Activated effector memory CD4-positive, alpha-beta T cell treated with Interleukin-2 at 50 U/mL for 16 hours (primary cell): ENCODE data around the gene SEC11C.
A peak's percentile ranks its signal among the peaks of the same experiment; 100 is the strongest.
"Not testable (repeated sequence)": the region's sequence is repeated elsewhere in the genome, so short reads cannot be mapped to it uniquely, and the experiment has no call there.

Experiments used
- DNase-seq: peaks from one replicate; pipeline ENCODE4 v3.0.0-alpha.2; 2020

SEC11C gene

DNA sequence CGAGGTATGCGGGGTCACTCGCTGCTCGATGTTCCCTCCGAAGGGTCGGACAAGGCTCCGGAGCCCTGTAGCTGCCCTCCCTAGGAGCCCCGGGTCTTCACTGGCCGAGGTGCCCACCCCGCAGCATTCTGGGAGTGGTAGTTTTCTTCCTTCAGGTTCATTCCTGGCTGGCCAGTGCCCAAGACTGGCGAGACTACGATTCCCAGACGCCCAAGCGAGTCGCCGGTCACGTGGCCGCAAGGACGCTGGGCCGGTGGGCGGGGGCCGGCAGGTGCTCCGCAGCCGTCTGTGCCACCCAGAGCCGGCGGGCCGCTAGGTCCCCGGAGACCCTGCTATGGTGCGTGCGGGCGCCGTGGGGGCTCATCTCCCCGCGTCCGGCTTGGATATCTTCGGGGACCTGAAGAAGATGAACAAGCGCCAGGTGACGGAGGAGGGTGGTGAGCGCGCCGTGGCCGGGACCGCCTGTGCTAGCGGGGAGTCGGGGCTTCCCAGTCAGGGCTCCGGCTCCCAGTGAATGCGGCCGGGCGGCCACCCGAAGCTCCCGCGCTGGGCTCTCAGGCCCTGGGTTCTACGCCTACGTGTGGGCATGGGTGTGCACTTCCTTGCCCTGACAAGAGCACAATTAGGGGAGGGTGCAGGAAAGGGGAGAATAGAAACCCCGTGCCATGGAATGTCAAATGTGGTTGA is at the start of gene SEC11C:
TSS of gene SEC11C (plus strand) at position 270 of the 687 bp plus-strand sequence. CDS start at position 335, 65 bp downstream.
- peak; percentile 94 for DNase-seq

- no peak for DNase-seq
Observed at GRCh38 chr18:59090966-59091603, 48.6 kb upstream of the SEC11C start.

DNA sequence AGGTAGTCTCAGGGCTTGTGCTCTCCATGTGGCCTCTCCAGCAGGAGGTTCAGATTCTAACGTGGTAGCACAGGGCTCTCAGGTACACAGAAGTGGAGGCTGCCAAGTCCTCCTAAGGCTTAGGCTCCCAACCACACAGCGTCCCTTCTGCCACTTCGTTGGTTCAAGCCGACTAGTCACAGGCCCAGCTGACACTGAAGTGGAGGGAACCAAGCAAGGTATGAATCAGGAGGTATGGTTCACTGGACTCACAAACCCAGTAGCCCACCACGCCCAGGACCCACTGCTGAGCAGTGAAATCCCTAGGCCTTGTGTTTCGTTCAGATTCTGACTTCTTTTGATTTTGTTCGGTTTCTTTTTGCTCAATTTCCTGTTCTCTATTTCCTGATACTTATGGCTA is 46.0 kb upstream of the SEC11C start:
- no peak for DNase-seq

GRCh38 chr18:59094569-59094968 is 45.1 kb upstream of the SEC11C start:
- DNase-seq, result no peak

DNA sequence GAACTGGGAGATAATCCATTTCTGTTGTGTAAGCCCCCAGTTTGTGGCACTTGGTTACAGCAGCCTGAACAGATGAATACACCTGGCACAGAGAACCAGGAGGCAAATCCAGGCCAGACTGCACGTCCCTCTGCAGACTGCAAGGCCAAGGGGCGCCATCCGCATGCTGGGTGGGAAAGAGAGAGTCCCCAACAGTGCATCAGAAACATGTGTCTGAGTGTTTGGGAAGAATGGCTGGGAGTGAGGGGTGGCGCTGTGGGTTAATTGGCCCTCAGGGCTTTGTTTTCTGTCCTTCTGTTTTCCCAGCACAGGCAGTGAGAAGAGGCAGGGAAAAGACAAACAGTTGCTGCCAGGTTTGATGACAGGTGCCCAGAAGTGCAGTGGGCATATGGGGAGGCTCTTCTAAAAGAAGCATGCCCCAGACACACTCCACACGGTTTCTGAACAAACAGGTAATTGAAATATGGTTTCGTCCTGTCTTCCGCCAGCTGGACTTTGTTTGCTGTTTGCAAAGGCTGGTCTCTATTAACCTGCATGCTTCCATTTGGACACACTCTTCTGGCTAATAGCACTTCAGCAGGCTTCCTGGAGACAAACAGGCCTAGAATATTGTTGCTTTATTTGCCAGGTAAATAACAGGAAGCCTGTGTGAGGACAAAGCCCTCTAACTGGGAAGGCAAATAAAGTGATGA is 43.4 kb upstream of the SEC11C start:
- DNase-seq, result no peak

DNA sequence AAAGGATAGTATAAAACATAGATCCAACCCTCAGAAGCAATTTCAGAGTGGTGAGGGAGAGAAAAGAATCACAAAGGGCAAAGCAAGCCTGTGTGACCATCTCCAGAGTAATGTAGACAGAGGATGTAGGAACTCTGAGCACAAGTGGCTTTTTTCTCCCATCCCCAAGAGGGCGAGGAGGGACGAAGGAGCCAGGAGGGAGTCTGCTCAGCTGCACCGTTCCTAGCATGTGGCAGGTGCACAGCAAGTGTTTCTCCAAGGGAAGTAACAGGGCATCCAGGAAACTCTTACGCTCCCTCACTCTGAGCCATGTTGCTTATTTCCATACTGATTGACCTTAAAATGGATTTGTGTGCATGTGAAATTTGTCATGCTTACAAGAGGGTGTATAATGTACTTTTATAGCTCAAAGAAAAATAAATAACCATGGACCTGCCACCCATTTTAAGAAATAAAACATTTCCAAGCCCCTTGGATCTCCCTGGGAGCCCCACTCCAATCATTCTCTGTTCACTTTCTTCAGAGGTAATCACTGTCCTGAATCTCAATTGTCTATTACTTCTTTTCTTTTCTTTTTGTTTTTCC is 37.8 kb upstream of the SEC11C start:
- no peak for DNase-seq

DNA sequence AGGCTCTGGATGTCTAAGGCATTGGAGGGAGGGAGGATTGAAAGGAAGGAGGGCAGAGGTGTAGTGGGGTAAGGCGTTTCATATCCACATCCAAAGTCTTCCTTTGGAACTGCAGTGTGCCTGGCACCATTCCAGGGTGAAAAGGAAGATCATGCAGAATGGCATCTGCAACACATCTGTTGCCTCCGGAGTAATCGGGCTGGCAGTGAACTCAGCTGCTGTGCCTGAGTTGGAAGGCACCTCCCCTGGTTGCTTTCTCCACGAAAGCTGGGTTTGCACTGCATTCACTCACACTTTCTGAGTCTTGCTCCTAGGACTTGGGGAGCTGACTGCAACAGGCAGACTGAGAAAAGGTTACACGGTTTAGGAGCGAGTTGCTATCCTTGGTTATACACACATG is 30.3 kb upstream of the SEC11C start:
- no peak for DNase-seq

- DNase-seq, result no peak
Observed at GRCh38 chr18:59114160-59114559, 25.5 kb upstream of the SEC11C start.

GRCh38 chr18:59123588-59124369 is 15.9 kb upstream of the SEC11C start:
- no peak for DNase-seq

DNA sequence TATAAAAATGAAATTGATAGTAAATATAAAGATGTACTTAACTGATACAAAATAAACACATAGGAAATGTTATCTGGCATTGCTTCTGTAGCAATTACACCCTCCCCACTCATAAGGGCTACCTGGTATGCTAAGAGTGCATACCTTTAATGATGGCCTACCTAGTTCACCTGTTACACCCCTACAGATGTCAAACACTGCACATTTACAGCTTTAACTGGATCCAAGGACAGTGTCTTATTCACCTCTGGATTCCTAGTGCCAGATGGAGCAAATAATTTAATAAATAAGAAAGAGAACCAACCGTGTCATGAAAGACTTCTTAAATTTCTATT is 15.3 kb upstream of the SEC11C start:
- DNase-seq, result no peak

DNA sequence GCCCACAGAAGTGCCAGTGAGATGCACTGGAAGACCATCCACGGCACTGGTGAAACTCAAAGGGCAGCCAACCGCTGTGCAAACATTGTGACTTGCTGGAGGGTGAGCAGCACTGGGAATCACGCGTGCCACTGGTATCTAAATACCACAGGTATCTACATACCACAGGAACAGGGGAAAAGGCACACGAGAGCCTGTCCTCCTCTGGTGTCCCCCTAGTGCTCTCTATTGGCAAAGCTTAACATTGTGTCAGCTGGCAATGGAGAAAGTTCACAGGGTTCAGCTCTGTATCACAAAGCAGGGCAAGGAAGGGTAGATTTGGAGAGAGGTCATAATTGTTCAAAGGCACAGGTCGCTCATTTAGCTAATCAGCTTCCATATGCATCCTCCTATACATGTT is 12.6 kb upstream of the SEC11C start:
- no peak for DNase-seq

- DNase-seq, result no peak
Observed at GRCh38 chr18:59129951-59130703, 9.6 kb upstream of the SEC11C start.

- DNase-seq, result no peak
Observed at GRCh38 chr18:59132810-59133465, 6.7 kb upstream of the SEC11C start.

DNA sequence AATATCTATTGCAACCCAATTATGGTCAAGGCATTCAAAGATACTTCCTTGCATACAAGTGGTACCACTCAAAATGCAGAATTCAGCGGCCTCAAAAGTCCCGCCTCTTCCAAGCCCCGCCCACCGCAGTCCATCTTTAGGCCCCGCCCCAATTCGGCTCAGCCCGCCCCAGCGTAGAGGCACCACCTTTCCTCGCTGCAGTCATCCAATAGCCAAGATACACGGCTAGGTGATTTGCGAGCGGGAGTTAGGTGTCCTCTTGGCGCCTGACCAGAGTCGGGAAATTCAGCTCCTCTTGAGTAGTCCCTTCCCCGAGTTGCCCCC is 431 bp upstream of the SEC11C start:
- peak; percentile 88 for DNase-seq

DNA sequence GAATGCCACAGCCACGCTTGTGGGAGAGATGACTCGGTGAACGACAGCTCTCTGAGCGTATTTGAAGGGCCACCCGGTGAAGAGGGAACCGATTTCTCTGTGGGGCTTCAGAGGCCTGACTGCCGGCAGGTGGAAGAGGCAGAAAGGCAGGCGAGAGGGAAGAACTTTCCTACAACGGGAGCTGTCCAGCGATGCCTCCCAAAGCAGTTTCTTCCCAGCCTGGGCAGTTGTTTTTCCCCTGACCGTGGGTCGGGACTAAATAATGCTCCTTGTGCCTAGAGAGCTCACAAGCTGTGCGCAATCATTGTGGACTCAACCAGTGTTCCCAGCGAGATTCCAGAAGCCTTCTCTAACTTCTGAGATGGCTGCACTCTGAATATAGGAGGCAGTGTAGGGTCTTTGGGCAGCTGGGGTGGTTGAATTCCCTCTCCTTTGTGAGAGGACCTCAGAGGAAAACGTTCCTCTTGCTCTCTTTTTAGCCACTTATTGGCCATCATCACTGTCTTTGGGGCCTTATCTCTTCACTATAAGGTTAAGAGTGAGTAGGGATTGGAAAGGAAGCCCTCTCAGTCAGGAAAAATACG is 710 bp downstream of the SEC11C start:
- DNase-seq, result no peak

GRCh38 chr18:59141294-59142068 is 1.8 kb downstream of the SEC11C start:
- no peak for DNase-seq

- no peak for DNase-seq
Observed at GRCh38 chr18:59142274-59142673, 2.6 kb downstream of the SEC11C start.

GRCh38 chr18:59142800-59143416 is 3.2 kb downstream of the SEC11C start:
- DNase-seq, result not testable (repeated sequence)

DNA sequence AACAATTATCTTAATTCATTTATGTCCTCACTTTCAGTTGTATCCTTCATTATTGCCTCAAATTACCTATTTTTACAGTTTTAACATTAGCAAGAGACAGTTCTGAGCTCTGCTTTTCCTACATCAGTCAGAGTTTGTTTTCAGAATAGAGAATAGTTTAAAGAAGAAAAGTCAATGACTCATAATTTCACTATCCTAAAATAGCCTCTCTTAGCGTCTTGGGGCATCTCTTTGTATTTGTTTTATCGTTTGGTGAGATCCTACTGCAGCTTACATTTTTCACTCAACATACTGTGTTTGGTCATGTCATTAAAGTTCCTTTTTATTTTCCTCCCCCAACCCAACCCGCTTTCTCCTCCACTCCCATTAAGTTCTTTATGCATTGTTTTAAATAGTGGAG is 3.8 kb downstream of the SEC11C start:
- DNase-seq, result no peak

- DNase-seq, result no peak
Observed at GRCh38 chr18:59144483-59144882, 4.8 kb downstream of the SEC11C start.
